Muscle of leg (tissue), 11 donors: ENCODE measurements around the gene MED16. TPM values are rescaled to one million over a fixed set of nuclear protein-coding genes. Genes with fewer than 3 reads are reported as not detected.

Experiments used
- DNase-seq: peaks from one replicate; pipeline ENCODE4 v3.0.0; 2013
- H3K27ac ChIP-seq: one replicate; pipeline ENCODE4 v1.5.1; 2013; ENCODE audit warnings: mild to moderate bottlenecking, low read length, control low read depth
- H3K27me3 ChIP-seq: one replicate; pipeline ENCODE4 v1.6.1; 2013; ENCODE audit warnings: low read length; ENCODE audit not compliant: control insufficient read depth, insufficient read depth
- H3K36me3 ChIP-seq: one replicate; pipeline ENCODE4 v1.6.1; 2013; ENCODE audit warnings: low read length; ENCODE audit not compliant: control insufficient read depth, insufficient read depth
- H3K4me1 ChIP-seq: one replicate; pipeline ENCODE4 v1.6.1; 2013; ENCODE audit warnings: low read length; ENCODE audit not compliant: control insufficient read depth, insufficient read depth
- H3K4me3 ChIP-seq: one replicate; pipeline ENCODE4 v1.5.1; 2013; ENCODE audit warnings: low read length, control low read depth
- H3K9me3 ChIP-seq: replicated peaks from 2 replicates; pipeline ENCODE4 v1.6.1; 2013; ENCODE audit warnings: low read depth, low read length; ENCODE audit not compliant: control insufficient read depth
- WGBS: methylation state at CpG from one replicate; pipeline ENCODE4 v1.1.5; 2013; ENCODE audit warnings: missing lambda C conversion rate; ENCODE audit not compliant: insufficient coverage; 5-methylcytosine and 5-hydroxymethylcytosine counted together
- polyA plus RNA-seq, 8 donors: library from polyadenylated mRNA; unstranded; fragments of 120-200 nt; gene quantifications; one replicate each; pipeline versions ENCODE4 v1.2.1 to v1.2.3, GENCODE V29; 2013; ENCODE audit warnings: inconsistent platforms in 1 of 8, low replicate concordance in 1 of 8; ENCODE audit not compliant: insufficient read length in 8 of 8, insufficient read depth in 1 of 8
- total RNA-seq: library from RNA; stranded (reverse); fragments of 120-200 nt; gene quantifications from one replicate; pipeline ENCODE4 v1.2.4, GENCODE V29; 2013

Gene MED16
- total and polyA plus RNA-seq, 9 donors: 11.6 to 48.1 (median 37.7) TPM

DNA sequence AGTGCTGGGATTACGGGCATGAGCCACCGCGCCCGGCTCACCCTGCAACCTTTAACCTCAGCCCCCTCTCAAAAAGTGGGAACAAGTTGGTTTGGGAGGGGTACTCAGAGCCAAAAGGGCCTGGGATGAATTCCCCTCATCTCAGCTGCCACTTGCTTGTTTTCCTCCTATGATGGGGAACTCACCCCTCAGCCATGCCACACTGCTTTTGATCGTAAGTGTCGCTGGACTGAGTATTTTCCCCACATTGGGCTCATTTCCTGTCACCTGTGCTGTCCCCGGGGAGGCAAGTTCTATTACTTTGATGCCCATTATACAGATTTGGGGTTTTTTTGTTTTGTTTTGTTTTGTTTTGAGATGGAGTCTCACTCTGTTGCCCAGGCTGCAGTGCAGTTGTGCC is 13.5 kb upstream of the MED16 start:
- 83% methylated on average over 2 of the region's 7 CpGs for WGBS
- H3K4me1 ChIP-seq: peaks cover 10% of the 10 kb centered on the region
- H3K27me3 ChIP-seq: no peaks in the 10 kb centered on the region
- H3K27ac ChIP-seq: no peak overlapping the region
- H3K36me3 ChIP-seq: peaks cover 9% of the 10 kb centered on the region
- no peak overlapping the region for H3K4me3 ChIP-seq
- H3K9me3 ChIP-seq: no peaks in the 10 kb centered on the region
- DNase-seq: no peak

DNA sequence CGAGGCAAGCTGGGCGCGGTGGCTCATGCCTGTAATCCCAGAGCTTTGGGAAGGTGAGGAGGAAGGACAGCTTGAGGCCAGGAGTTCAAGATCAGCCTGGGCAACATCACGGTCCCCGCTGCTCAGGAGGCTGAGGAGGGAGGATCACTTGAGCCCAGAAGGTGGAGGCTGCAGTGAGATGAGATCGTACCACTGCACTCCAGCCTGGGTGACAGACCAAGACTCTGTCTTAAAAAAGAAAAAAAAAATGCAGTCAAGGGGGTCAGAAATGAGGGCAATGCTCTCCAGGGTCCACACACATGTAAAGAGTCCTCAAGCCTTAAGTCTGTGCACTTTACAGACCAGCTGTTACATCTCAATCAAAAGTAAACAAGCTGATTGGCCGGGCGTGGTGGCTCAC is 11.6 kb upstream of the MED16 start:
- WGBS: 84% methylated on average over 7 of the region's 8 CpGs
- Histone ChIP-seq H3K4me3 (no peak overlapping the region), H3K27me3 (no peaks in the 10 kb centered on the region), H3K4me1 (peaks cover 10% of the 10 kb centered on the region), H3K36me3 (peaks cover 21% of the 10 kb centered on the region), H3K27ac (no peak overlapping the region), H3K9me3 (no peaks in the 10 kb centered on the region)
- no peak for DNase-seq

DNA sequence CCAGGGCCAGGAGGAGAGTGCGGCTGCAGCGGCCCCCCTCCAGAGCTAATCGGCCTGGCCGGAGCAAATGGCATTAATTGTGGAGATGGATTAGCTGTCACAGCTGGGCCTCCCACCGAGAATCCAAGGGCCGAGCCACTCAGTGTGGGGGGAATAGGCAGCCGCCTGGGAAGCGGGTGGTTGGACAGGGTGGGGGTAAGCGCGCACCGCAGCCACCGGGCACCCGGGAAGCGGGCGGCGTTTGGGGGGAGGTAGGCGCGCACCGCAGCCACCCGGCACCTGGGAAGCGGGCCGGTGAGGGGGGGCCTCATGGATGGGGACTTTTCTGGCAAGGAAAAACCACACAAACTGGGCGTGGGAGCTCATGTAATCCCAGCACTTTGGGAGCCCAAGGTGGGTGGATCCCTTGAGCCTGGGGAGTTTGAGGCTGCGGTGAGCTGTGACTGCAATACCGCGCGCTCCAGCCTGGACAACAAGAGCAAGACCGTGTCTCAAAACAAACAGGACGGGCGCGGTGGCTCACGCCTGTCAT is 10.3 kb upstream of the MED16 start:
- Histone ChIP-seq H3K4me1 (peaks cover 10% of the 10 kb centered on the region), H3K36me3 (peaks cover 31% of the 10 kb centered on the region), H3K4me3 (no peak overlapping the region), H3K9me3 (no peaks in the 10 kb centered on the region), H3K27ac (no peak overlapping the region), H3K27me3 (no peaks in the 10 kb centered on the region)
- 37% methylated on average over 25 of the region's 32 CpGs for WGBS
- no peak for DNase-seq

DNA sequence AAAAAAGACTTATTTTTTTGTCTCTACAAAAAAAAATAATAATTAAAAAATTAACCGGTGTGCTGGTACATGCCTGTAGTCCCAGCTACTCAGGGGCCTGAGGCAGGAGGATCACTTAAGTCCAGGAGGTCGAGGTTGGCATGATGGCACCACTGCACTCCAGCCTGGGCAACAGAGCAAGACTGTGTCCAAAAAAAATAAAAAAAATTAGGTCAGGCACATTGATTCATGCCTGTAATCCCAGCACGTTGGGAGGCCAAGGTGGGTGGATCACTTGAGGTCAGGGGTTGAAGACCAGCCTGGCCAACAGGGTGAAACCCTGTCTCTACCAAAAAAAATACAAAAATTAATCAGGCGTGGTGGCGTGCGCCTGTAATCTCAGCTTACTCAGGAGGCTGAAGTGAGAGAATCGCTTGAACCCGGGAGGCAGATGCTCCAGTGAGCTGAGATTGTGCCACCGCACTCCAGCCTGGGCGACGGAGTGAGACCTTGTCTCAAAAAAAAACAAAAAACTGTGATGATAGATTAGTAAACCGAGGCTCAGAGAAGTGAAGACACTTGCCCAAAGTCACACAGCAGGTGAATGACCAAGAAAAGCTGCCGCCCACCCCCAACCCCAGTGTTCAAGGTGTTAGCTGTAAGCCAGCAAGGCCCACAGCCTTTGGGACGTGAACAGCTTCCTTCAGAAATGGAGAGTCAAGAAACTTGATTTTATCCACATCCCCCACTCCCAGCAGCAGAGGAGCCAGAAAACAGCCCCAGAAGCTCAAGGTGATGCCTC is 9.6 kb upstream of the MED16 start:
- peaks cover 31% of the 10 kb centered on the region for H3K36me3 ChIP-seq
- no peak overlapping the region for H3K27ac ChIP-seq
- H3K4me1 ChIP-seq: peaks cover 10% of the 10 kb centered on the region
- H3K4me3 ChIP-seq: no peak overlapping the region
- WGBS: 94% methylated on average over 12 of the region's 14 CpGs
- H3K27me3 ChIP-seq: no peaks in the 10 kb centered on the region
- no peak for DNase-seq
- no peaks in the 10 kb centered on the region for H3K9me3 ChIP-seq

DNA sequence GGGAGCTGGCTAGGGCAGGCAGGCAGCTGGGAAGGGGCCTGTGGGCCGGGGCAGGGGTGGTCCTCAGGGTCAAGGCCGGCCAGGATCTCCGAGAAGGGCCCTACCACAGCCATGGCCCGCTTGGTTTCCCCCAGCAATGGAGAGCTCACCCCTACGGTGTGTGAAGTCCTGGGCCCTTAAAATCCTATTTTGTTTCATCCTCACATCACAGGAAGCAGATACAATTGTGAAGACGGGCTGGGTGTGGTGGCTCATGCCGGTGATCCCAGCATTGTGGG is 9.0 kb upstream of the MED16 start:
- no peaks in the 10 kb centered on the region for H3K9me3 ChIP-seq
- DNase-seq: no peak
- peaks cover 37% of the 10 kb centered on the region for H3K36me3 ChIP-seq

DNA sequence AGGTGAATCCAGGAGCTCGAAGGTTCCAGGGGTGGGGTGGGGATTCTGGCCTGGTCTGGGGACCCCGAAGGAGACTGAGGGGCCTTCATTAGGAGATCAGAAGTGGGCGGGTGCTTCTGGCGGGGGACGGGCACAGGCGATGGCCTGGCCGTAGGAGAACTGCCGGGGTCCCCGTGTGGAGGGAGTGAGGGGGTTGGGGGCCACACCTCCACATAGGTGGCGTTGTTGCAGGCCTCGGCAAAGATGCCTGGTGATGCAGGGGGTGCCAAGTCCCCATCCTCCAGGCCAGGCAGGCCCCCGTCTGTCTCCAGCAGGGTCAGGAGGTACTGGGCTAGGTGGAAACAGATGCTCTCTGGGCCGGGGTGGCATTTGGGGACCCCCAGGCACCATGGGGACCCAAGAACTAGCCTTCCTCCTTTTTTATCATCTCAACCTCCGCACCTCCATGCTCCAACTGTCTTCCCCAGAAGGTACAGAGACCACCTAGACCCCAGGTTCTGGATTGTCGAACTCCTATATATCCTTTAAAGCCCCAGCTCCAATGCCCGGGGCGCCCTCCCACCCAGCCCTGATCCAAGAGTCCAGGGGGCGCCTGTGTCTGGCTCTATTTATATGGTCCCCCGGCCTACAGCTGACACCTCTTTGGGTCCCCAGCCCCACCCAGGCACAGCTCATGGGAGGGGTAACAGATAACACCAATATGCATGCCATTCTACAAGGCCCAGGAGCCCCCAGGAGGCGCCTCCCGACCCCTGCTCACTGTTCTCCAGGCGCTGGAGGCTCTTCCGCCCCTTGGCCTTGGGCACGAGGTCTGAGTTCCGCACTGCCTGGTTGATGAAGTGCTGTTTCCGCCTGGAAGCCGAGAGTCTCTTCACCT is 8.5 kb upstream of the MED16 start:
- H3K27me3 ChIP-seq: no peaks in the 10 kb centered on the region
- H3K4me1 ChIP-seq: peaks cover 10% of the 10 kb centered on the region
- WGBS: 90% methylated on average over 24 of the region's 27 CpGs
- H3K27ac ChIP-seq: no peak overlapping the region
- H3K36me3 ChIP-seq: peaks cover 43% of the 10 kb centered on the region
- no peaks in the 10 kb centered on the region for H3K9me3 ChIP-seq
- no peak overlapping the region for H3K4me3 ChIP-seq
- no peak for DNase-seq

More for the DNA sequence above, 9.0 kb upstream of the MED16 start:
- Histone ChIP-seq H3K27ac (no peak overlapping the region), H3K4me1 (peaks cover 10% of the 10 kb centered on the region), H3K4me3 (no peak overlapping the region), H3K27me3 (no peaks in the 10 kb centered on the region)
- WGBS: 100% methylated on average over 2 of the region's 7 CpGs

DNA sequence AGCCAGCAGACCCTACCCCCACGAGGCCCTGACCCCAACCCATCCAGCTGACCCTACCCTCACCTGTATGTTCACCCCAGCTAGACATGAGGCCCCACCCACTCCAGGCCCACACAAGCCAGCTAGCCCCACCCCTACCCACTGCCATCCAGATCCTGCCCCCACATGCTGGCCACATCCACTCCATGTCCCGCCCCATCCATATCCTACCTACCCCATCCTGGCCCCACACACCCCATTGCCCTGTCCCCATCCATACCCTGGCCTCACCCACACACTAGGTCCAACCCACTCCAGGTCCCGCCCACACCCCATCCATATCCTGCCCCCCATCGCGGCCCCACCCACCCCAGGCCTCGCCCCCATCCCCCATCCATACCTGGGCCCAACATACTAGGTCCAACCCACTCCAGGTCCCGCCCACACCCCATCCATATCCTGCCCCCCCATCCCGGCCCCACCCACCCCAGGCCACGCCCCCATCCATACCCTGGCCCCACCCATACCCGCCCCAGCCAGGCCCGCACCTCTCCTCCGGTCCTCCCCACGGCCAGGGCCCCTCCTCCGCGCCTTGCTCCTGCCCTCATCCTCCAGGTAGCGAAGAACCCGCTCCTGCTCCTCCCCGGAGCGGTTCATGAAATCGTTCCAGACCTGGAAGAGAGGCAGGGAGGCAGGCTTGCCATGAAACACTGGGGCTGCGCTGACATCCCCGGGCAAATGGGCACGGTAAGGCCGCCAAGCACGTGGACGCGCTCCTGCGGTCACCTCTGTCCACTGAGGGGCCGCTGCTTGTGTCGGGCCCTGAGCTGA is 7.5 kb upstream of the MED16 start:
- Histone ChIP-seq H3K9me3 (no peaks in the 10 kb centered on the region), H3K4me3 (no peak overlapping the region), H3K27me3 (no peaks in the 10 kb centered on the region), H3K36me3 (peaks cover 45% of the 10 kb centered on the region), H3K27ac (no peak overlapping the region), H3K4me1 (peaks cover 10% of the 10 kb centered on the region)
- no peak for DNase-seq
- WGBS: 87% methylated on average over 18 of the region's 30 CpGs

DNA sequence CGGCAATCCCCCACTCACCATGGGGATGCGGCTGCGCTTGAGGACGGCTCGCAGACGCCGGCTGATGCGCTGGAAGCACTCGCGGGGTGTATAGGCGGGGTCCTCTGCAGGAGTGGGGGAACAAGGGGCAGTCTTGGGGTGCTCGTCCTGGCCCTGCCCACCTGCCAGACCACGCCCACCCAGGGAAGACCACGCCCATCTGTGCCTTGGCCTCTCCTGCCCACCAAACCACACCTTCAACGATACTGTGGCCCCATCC is 7.0 kb upstream of the MED16 start:
- H3K27ac ChIP-seq: no peak overlapping the region
- H3K4me3 ChIP-seq: no peak overlapping the region
- 84% methylated on average over 5 of the region's 15 CpGs for WGBS
- peaks cover 45% of the 10 kb centered on the region for H3K36me3 ChIP-seq
- no peak for DNase-seq
- no peaks in the 10 kb centered on the region for H3K9me3 ChIP-seq
- no peaks in the 10 kb centered on the region for H3K27me3 ChIP-seq
- peaks cover 10% of the 10 kb centered on the region for H3K4me1 ChIP-seq

DNA sequence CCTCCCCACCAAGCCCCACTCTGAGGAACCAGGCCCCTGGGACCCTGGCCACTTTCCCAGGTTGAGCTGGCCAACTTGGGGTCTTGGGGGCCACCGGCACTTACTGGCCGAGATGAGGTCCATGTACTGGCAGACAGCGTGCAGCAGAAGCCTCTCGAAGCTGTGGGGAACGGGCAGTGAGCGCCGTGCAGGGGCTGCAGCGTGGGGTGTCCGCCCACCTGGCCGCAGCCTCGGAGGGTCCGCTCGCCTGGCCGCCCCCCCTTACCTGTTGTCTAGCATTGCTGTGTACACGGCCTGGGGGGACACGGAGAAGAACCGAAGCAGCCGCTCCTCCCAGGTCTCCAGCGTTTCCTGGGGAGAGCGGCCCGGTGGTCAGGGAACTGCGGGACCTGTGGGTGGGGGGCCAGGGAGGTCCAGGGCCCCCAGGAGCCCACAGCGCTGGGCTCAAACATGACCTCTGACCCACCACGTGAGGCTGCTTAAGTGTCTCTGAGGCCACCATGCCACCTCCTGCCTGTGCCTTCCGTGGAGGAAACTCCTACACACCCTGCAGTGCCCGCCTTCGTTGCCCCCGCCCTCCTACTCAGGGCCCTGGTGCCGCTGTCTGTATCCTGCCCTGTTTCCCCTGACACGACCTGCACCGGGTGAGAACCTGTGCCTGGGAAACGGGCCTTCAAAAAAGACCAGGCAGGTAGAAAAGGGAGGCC is 6.5 kb upstream of the MED16 start:
- Histone ChIP-seq H3K36me3 (peaks cover 45% of the 10 kb centered on the region), H3K27me3 (no peaks in the 10 kb centered on the region), H3K4me3 (no peak overlapping the region), H3K4me1 (peaks cover 10% of the 10 kb centered on the region), H3K9me3 (no peaks in the 10 kb centered on the region), H3K27ac (no peak overlapping the region)
- no peak for DNase-seq
- 89% methylated on average over 32 of the region's 32 CpGs for WGBS
